Activated CD8-positive, alpha-beta memory T cell treated with anti-CD3 and anti-CD28 coated beads for 4 hours (primary cell): ENCODE data around the gene BABAM2.

Source experiments
- DNase-seq, 2 donors: peaks; one replicate each; pipeline ENCODE4 v3.0.0-alpha.2; 2020; ENCODE audit warnings: low read depth in 2 of 2

BABAM2 gene

DNA sequence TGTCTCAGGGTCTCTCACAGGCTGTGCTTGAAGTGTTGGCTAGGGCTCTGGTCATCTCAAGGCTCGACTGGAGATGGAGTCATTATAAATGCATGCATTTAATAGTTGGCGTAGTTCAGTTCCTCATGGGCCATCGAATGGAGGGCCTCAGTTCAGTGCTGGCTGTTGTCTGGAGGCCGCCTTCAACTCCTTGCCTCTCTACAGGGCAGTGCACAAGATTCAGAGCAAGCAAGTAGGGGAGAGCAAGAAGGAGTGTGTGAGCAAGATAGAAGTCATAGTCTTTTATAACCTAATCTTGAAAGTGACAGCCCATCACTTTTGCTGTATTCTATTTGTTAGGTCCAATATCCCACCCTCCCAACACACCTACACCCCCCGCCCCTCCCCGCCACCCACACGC is 137.5 kb downstream of the BABAM2 start:
- DNase-seq = no peak

DNA sequence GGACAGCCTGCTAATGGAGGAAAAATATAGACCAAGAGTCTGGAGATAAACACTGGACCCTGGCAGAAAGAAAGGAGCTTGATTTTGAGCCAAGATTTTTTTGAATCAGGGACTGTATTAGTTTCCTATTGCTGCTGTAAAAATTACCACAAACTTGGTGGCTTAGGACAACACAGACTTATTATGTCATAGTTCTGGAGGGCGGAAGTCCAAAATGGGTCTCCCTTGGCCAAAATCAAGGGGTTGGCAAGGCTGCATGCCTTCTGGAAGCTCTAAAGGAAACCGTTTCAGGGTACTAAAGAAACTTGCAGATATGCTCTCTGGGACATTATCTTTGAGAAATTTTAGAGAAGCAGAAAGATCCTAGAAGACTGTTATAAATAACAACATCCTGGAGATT is 140.1 kb downstream of the BABAM2 start:
- DNase-seq = no peak

DNA sequence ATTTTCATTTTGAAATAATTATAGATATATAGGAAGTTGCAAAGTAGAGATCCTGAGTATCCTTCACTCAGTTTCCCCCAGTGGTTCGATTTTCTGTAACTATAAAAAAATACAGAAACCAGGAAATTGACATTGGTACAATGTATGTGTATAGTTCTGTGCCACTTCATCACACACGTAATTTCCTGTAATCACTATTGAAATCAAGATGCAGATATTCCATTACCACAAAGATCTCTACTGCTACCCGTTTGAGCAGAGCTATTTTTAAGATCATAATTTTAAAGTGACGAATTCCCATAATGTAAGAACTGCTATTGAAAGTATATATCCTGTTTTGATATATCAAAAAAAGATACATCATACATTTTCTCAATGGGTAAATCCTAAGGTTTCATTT is 142.3 kb downstream of the BABAM2 start:
- no peak for DNase-seq

DNA sequence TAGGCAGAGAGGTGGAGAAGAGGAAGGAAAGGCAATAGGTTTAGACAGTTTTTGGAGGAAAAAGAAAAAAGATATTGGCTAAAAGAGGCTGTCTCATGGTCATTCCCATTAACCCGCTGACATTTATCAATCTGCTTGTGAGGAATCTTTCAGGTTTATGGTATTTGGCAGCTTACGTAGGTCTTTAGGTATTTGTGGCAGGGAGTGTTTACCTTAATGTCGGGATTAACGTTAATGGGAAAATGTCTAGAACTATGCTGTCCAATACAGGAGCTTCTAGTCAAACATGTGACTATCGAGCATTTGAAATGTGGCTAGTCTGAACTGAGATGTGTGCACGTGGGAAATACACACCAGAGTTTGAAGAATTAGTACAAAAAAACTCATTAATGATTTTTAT is 144.2 kb downstream of the BABAM2 start:
- DNase-seq = no peak

DNA sequence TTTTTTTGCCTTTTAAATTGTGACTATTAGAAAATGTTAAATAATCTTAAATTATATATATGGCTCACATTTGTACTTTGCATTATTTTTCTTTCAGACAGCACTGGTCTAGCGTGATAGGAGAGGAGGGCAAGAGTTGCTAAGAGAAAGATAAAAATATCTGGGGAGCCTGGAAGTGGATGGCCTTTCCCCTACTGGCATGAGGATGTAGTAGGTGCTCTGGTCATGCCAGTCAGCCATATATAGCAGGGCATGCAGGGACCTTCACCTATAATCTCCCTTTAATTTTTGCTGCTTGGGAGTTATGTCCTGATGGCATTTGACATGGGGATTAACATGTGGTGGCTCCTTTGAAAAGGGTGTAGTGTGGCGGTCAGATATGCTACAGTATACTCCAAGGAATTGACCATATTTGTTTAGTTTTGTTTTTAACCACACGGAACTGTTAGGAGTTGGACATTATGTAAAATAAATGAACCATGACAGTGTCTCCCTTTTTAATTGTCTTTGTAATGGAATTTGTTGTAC is 144.7 kb downstream of the BABAM2 start:
- no peak for DNase-seq

DNA sequence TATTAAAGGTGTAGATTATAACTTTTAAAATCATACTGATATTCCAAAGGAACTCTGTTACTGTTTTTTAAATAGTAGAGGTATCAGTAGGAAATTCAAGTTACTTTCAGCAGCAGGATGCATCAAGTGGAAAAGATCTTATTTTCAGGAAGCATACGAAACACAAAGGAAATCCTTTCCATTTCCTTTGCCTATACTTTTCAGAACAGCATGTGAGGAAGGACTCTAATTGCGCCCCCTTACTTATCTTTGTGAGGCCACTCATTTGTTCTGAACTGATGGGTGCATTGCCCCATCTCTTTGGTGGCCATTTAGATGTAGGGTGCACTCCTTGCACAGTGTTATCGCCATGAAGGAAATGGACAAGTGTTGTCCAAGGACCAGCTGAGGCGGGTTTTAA is 145.3 kb downstream of the BABAM2 start:
- no peak for DNase-seq

DNA sequence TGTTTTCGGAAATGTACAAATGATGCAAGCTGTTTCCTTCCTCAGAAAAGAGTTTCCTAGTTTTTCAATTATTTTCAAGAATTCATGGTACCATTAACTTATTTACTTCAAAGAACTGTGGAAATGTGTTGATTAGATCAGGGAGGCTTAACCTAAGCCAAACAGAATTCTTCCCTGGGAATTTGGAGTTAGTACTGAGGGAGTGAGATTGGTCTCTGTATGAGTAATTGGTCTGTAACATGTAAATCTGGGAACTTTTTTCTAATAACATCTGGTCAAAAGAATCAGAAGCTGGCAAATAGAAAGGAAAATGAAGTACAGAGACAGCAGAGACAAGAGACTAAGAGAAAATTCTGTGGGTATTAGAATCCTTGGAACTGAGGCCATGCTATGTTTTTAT is 145.8 kb downstream of the BABAM2 start:
- no peak for DNase-seq

DNA sequence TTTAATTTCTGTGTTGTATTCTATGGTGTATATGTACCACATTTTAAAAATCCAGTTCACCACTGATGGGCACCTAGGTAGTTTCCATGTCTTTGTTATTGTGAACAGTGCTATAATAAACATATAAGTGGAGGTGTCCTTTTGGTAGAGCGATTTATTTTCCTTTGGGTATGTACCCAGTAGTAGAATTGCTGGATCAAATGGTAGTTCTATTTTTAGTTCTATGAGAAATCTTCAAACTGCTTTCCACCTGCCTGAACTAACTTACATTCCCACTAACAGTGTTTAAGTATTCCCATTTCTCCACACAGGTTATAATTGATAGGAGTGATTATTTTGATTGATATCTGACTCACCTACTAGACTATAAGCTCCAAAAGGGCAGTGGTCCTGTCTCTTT is 148.2 kb downstream of the BABAM2 start:
- no peak for DNase-seq

DNA sequence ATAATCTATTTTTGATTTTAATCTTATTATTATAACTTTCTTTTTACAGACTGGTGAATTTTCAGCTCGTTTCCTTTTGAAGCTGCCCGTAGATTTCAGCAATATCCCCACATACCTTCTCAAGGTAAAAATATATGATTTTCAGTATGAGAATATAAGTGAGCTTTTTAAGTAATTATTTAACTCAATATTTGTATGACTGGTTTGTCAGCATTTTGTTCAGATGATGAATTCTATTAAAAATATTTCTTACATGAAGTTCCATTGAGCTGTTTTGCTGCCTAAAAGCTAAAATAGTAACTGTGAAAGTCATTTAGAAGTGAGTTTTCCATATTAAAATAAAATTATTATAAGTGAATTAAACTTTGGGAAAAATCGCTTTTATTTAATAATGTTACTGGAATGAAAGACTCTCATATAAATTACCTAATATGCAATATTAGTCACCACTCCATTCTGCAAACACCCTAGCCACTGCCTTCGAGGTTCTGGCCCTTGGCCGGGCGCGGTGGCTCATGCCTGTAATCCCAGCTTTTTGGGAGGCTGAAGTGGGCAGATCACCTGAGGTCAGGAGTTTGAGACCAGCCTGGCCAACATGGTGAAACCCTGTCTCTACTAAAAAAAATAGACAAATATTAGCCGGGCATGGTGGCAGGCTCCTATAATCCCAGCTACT is 155.3 kb downstream of the BABAM2 start:
- DNase-seq = no peak

DNA sequence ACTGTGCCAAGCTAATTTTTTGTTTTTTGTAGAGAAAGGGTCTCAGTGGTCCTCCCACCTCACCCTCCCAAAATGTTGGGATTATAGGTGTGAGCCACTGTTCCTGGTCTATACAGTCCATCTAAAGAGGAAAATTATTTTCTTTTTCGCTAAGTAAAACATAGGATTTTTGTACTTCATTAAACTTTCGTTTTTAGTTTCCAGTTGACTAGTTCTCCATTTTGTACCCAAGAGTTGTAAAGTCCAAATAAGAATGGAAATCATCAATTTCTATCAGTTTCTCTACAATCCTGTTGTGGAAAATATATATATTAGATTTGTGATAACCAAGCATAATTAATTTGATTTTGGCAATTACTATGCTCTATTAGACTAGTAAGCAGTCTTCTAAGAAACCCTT is 156.4 kb downstream of the BABAM2 start:
- DNase-seq = no peak

DNA sequence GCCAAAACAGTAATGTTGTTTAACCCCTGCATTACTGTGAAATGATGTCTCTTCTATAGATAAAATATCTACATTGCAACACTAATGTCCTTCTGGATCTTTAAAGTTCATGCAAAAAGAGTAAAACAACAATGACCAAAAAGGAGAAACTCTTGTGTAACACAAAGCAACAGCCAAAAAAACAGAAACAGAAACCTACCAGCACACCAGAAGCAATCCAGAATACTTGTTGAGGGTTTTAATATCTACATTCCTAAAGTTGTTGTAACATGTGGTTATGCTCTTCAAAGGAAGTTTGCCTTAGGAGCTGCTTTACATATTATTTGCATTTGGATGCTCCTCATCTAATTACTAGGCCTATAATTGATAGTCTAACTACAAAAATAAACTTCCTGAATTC is 157.2 kb downstream of the BABAM2 start:
- DNase-seq = no peak

DNA sequence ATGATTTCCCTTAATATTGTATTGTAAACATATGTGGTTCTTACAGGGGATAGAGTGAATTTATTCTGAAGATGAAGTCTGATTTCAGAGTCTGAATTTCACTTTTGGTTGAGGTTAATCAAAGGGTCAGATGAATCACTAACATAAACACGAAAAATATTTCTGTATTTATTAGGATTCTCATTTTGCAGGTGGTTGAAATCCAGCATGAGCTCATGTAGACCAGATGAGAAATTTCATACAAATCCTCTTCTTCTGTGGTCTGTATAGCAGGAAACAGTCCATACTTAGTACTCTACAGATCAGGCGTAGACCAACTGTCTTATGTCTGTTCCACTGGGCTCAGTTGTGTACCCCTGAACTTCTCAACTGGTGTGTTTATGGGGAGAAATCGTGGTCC is 157.8 kb downstream of the BABAM2 start:
- no peak for DNase-seq

DNA sequence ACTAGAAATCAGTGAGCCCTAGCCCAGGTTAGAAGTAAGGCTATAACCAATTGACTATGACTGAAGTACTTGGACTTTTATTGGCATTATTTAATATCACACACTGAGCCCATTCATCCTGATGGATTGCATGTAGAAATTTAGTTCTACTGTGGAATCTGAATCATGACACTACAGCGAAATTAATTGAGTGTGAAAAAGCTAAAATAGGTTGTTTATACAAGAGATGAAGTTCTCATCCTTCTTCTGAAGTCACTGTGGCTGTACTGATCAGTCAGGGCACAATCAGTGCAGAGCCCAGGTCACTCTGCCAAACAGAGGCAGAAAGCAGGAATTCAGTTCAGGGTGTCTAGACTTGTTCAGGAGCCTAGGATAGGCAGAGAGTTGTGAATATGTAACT is 158.9 kb downstream of the BABAM2 start:
- no peak for DNase-seq

DNA sequence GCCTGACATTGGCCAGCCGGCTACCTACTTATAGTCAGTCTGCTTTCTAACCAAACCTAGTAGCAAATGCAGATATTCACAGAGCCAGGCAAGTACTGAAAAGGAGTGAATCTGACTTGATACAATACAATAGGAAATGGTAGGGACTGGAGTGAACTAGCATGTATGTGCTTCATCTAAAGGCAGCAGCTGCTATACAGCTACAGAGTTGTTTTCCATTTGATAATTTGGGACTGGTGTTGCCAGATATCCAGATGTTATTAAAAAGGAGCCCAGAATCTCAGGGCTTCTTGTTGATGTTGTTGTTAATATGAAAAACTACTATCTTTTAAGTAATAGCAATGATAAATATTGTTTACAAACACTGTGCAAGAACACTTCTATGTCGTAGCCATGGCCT is 159.4 kb downstream of the BABAM2 start:
- DNase-seq = no peak

DNA sequence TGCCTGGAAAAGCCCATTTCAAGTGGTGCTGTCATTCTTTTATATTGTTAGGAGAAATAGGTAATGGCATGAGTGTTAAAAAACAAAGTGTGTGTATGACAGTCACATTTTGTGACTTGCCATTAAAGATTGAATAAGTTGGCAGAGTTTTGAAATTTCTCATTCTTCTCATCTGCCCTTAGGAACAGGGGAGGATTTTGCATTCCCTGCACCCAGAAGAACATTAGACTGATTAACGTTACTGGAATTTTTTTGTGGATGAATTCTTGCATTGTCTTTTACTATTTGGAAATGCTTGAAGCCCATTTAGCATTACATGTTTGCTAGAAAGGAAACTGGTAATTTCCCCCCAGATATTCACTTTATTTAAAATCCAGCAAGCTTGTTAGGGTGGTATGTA is 162.2 kb downstream of the BABAM2 start:
- DNase-seq = no peak

DNA sequence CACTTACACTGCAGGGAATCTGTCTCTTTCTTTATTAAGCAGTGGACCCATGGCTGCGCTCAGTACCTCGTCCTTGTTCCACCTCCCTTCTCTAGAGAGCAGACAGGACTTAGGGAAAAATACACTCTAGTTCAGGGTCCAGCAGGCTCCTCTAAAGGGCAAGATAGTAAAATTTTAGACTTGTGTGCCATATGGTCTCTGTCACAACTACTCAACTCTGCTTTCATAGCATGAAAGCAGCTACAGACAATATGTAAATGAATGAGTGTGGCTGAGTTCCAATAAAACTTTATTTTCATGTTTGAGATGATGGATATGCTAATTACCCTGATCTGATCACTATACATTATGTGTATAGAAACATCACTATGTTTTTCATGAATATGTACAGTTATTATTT is 163.1 kb downstream of the BABAM2 start:
- DNase-seq = no peak

DNA sequence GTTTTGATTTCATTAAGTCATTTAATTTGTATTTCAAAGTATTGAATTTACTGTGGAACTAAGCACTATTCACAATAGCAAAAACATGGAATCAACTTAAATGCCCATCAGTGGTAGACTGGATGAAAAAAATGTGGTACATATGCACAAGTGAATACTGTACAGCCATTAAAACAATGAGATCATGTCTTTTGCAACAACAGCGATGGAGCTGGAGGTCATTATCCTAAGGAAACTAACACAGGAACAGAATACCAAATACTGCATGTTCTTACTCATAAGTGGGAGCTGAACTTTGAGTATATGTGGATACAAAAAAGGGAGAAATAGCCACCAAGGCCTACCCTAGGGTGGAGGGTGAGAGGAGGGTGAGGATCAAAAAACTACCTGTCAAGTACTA is 164.4 kb downstream of the BABAM2 start:
- DNase-seq = no peak

DNA sequence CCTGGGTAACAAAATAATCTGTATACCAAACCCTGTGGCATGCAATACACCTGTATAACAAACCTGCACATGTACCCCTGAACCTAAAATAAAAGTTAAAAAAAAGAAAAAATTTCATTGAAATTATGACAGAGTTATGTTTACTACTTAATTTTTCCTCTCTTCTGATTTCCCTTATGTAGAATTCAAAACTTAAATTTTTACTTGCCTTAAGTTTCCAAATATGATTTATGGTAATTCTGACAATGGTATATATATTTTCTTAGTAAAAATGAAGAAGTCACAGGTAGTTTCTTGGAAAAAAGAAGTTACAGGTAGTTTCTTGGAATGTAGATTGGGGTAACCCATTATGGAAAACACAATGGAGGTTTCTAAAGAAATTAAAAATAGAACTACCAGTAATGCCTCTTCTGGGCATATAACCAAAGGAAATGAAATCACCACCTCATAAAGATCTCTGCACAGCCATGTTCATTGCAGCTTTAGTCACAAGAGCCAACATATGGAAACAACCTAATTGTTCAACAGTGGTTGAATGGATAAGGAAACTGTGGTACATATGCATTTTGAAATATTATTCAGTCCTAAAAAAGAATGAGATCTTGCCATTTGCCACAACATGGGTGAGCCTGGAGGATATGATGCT is 164.9 kb downstream of the BABAM2 start:
- DNase-seq = no peak

DNA sequence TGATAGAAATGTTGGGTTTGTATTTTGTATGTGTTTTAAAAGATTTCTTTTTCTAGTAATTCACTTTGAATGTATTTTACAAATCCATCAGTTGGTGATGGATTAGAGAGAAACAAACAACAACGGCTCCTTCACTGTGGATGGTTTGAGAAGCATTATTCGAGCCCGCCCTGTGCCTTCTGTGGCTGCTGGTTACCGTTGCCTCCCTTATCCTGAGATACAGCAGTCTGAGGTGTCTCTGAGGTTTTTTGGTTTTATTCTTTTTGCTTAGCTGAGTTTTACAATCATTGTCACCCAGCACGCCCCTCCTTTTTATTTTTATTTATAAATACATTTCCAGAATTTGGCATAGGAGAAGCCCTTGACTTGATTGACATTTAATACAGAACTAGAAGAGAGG is 168.3 kb downstream of the BABAM2 start:
- DNase-seq = no peak

DNA sequence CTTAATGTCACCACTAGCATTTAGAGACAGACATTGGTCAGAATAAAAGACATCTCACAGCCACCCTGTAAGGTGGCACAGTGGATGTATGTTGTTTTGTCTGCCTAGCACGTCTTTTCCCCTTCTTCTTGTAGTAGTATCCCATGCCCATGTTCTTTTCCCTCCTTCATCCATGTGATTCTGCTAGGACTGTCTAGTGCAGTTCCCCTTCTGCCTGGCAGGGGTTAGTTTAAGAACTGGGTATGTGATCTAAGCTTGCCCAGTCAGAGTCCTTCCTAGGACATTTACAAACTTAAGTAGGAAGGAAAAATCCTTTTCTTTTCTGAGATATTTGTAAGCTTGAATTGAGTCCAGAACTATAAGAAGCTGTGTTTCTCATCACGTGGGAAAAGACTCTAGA is 172.3 kb downstream of the BABAM2 start:
- no peak for DNase-seq

DNA sequence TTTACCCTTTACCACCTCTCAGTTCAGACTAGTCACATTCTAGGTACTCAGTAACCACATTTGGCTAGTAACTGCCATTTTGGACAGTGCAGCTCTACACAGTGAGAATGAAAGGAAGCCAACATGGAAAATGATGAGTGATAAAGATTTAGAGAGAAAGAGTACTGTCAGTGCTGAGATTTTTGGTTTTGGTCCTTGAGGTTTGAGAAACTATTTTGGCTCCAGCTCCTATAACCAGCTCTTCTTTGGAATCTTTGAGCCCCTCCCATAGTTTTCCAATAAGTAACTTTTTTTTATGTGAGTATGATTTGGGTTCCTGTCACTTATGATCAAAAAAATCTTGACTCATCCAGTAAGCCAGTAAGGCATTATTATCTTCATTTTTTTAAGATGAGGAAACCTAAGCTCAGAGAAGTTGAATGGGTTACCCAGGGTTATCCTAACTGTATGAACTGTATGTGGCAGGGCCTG is 173.0 kb downstream of the BABAM2 start:
- DNase-seq = no peak

DNA sequence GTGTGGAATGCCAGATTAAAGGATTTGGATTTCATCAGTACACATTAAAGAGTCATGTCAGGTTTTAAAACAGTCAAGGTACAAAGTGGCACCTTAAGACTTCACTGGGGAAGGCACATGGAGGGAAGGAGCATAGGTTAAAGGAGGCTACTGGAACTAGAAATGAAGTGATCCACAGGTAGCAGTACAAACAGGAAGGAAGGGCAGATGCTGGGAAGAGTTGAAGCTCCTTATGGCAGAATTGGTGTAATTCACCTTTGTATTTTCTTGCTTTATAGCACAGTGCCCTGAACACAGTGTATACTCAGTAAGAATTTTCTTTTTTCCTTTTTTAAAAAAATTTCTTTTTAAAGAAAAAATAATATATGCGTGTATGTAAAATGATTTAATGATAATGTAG is 177.1 kb downstream of the BABAM2 start:
- DNase-seq = no peak

DNA sequence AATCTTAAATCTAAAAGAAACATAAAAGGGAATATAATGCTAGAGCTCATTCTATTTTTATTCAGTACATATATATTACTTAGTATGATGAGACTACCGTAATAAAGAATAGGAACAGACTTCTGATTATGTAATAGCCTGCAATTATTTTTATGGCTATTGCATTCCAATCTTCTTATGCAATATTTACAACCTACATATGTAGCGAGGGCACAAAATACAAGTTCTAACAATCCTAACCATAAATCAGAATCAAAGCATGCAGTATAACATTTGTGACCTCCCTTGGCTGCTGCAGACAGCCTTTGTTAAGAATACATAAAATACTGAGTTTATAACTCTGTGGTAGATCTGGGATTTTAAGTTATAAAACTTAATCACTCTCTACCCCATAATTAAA is 177.6 kb downstream of the BABAM2 start:
- DNase-seq = no peak

DNA sequence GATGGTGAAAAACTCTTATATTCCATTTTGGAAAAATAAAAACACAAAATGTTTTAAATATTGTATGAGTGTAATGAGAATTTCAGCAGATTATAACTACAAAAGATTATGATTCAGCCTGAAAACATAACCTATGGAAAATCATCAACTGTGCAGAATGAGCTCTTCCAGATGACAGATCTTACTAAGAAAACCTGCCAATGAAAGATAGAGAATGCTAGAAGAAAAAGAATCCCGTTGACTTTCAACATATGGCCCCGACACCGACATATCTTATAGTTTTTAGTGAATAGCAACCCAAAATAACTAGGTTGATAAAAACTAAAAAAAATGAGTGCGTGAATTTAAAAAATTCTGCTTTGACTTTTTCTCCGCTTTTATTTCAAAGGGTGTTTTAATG is 178.0 kb downstream of the BABAM2 start:
- no peak for DNase-seq
